Lower lobe of right lung (tissue), 2 donors: Measurements from ENCODE around the gene KDM4E. TPM values are rescaled to one million over a fixed set of nuclear protein-coding genes. Genes with fewer than 3 reads are reported as not detected.
"Not testable (repeated sequence)": the region's sequence is repeated elsewhere in the genome, so short reads cannot be mapped to it uniquely, and the experiment has no call there.

Experiments used
- ATAC-seq, 2 donors: fragments of 200-7000 bp; cut with Tn5 transposase; one replicate each; pipeline ENCODE4 v1.9.1; 2020 to 2022; ENCODE audit warnings: mild to moderate bottlenecking in 2 of 2, moderate library complexity in 2 of 2
- DNase-seq: peaks from one replicate; pipeline ENCODE4 v3.0.0-alpha.2; 2020
- H3K27ac ChIP-seq: fragments of 200-600 bp; one replicate; pipeline ENCODE4 v1.8.0; 2022
- H3K27me3 ChIP-seq: fragments of 200-600 bp; one replicate; pipeline ENCODE4 v1.8.0; 2022; ENCODE audit warnings: low read depth
- H3K36me3 ChIP-seq: fragments of 200-600 bp; one replicate; pipeline ENCODE4 v1.8.0; 2022; ENCODE audit warnings: mild to moderate bottlenecking
- H3K4me1 ChIP-seq: fragments of 200-600 bp; one replicate; pipeline ENCODE4 v1.8.0; 2022
- H3K4me3 ChIP-seq: fragments of 200-600 bp; one replicate; pipeline ENCODE4 v1.8.0; 2022; ENCODE audit warnings: mild to moderate bottlenecking
- H3K9me3 ChIP-seq: fragments of 200-600 bp; one replicate; pipeline ENCODE4 v1.8.0; 2022
- intact Hi-C: fragments of 100-400 bp; cut with DNase I; formaldehyde crosslinking; loops from one replicate; pipeline ENCODE4 v1.11.0; 2022
- total RNA-seq: library from RNA; stranded (reverse); fragmentation: NEBNext Ultra II Directional; extraction: Animal tissue kit (Norgen Biotek cat#: 25700); gene quantifications from one replicate; pipeline ENCODE4 v1.2.1, GENCODE V29; 2021
- TF ChIP-seq, protein P1 (sequence below): fragments of 200-600 bp; IDR thresholded peaks from one replicate; pipeline ENCODE4 v1.8.0; 2022; ENCODE audit warnings: antibody characterized with exemption, mild to moderate bottlenecking
- donor health status: DM: no; HTN: yes; CAD: no; lungs with severe emphysema.

KDM4E gene
- total RNA-seq, 1 donor from 2014 or later, result not detected

DNA sequence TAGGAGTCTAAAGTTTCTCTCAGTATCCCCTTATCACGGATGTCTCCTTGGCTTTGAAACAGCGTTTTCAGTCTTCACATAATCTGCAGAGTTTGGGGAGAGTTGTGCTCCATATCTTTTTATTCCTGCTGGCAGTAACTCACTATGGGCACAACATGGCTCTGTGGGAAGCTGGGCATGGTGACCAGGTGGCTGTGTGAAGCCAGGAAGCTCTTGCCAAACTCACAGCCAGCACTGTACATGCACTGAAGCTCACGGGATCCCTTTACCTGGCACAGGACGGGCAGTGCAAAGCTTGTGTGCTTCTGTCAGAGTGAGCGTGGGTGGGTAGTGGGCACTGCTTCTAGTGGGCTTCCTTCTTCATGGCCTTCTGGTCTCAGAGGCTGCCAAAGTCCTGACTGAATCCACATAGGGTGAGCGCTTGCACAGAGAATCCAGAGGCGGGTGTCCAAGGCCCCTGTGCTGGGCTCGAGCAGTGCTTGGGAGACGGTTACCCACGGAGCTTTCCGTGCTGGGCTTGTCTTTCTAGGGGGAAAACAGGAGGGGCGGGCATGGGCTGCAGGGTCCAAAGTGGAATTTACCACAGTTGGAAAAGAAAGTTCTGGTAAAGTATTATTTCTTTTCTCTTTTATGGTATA is 10.8 kb upstream of the KDM4E start:
- H3K4me3 ChIP-seq, result no peak overlapping the region
- TF ChIP-seq, protein P1, sequence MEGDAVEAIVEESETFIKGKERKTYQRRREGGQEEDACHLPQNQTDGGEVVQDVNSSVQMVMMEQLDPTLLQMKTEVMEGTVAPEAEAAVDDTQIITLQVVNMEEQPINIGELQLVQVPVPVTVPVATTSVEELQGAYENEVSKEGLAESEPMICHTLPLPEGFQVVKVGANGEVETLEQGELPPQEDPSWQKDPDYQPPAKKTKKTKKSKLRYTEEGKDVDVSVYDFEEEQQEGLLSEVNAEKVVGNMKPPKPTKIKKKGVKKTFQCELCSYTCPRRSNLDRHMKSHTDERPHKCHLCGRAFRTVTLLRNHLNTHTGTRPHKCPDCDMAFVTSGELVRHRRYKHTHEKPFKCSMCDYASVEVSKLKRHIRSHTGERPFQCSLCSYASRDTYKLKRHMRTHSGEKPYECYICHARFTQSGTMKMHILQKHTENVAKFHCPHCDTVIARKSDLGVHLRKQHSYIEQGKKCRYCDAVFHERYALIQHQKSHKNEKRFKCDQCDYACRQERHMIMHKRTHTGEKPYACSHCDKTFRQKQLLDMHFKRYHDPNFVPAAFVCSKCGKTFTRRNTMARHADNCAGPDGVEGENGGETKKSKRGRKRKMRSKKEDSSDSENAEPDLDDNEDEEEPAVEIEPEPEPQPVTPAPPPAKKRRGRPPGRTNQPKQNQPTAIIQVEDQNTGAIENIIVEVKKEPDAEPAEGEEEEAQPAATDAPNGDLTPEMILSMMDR, result no peak
- DNase-seq (no peak), ATAC-seq (no peak)
- no peaks in the 10 kb centered on the region for H3K9me3 ChIP-seq
- no peaks in the 10 kb centered on the region for H3K4me1 ChIP-seq
- H3K27me3 ChIP-seq, result no peaks in the 10 kb centered on the region
- H3K27ac ChIP-seq, result no peak overlapping the region
- H3K36me3 ChIP-seq, result no peaks in the 10 kb centered on the region
- intact Hi-C loops, result no loop called here

DNA sequence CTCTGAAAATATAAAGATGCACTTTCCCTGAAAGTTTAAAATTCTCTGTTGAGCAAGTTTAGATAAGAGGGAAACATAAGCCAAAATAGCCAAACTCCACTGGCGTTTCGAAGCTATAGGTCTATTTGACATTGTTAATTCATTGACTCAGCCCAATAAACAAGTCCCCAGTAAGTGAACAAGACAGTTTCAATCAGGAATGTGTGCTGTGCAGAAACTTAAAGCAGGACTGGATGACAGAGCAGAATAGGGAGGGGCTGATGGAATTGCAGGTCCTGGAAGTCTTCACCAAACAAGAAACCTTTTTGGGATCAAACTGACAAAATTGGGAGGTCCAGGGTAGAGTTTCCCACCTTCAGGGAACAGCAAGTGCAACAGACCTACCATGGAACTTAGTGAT is 8.9 kb upstream of the KDM4E start:
- ATAC-seq (no peak), DNase-seq (no peak)
- Histone ChIP-seq H3K27me3 (no peaks in the 10 kb centered on the region), H3K27ac (no peak overlapping the region), H3K4me1 (no peaks in the 10 kb centered on the region), H3K9me3 (no peaks in the 10 kb centered on the region), H3K36me3 (no peaks in the 10 kb centered on the region), H3K4me3 (no peak overlapping the region)
- TF ChIP-seq, protein P1, result no peak
- intact Hi-C loops, result no loop called here

GRCh38 chr11:95021468-95021867 is 3.6 kb upstream of the KDM4E start:
- H3K4me3 ChIP-seq, H3K4me1 ChIP-seq, ATAC-seq, H3K27ac ChIP-seq, DNase-seq, H3K9me3 ChIP-seq, intact Hi-C loops, H3K36me3 ChIP-seq, H3K27me3 ChIP-seq: not testable (repeated sequence)

DNA sequence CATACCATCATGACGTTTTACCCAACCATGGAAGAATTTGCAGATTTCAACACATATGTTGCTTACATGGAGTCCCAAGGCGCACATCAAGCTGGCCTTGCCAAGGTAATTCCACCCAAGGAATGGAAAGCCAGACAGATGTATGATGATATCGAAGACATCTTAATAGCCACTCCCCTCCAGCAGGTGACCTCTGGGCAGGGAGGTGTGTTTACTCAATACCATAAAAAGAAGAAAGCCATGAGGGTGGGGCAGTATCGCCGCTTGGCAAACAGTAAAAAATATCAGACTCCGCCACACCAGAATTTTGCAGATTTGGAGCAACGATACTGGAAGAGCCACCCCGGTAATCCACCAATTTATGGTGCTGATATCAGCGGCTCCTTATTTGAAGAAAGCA is 536 bp downstream of the KDM4E start:
- ATAC-seq, intact Hi-C loops, DNase-seq, H3K4me1 ChIP-seq, H3K4me3 ChIP-seq, H3K9me3 ChIP-seq, H3K27me3 ChIP-seq, H3K27ac ChIP-seq, H3K36me3 ChIP-seq: not testable (repeated sequence)

DNA sequence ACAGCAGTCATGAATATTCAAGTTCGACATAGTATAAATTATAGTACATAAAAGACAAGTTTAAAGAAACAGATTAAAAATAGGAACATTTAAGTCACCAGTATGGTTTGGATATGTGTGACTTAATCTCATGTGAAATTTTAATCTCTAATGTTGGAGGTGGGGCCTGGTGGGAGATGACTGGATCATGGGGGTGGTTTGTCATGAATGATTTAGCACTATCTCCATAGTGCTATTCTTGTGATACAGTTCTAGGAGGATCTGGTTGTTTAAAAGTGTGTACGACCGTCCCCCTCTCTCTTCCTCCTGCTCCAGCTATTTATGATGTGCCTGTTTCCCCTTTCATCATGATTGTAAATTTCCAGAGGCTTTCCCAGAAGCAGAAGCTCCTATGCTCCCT is 3.3 kb downstream of the KDM4E start:
- H3K36me3 ChIP-seq, result no peaks in the 10 kb centered on the region
- no peak for DNase-seq
- TF ChIP-seq, protein P1, result no peak
- no peaks in the 10 kb centered on the region for H3K4me1 ChIP-seq
- no peak for ATAC-seq
- intact Hi-C loops, result no loop called here
- H3K27ac ChIP-seq, result no peak overlapping the region
- no peaks in the 10 kb centered on the region for H3K27me3 ChIP-seq
- H3K4me3 ChIP-seq, result no peak overlapping the region
- no peaks in the 10 kb centered on the region for H3K9me3 ChIP-seq

- no peaks in the 10 kb centered on the region for H3K36me3 ChIP-seq
- TF ChIP-seq, protein P1, result no peak
- ATAC-seq (no peak), DNase-seq (no peak)
- H3K27ac ChIP-seq, result no peak overlapping the region
- no peak overlapping the region for H3K4me3 ChIP-seq
- no peaks in the 10 kb centered on the region for H3K4me1 ChIP-seq
- intact Hi-C loops, result no loop called here
- peaks cover 9% of the 10 kb centered on the region for H3K27me3 ChIP-seq
- H3K9me3 ChIP-seq, result no peaks in the 10 kb centered on the region
Measured at GRCh38 chr11:95033051-95033450, 8.0 kb downstream of the KDM4E start.
